ENCODE results near the gene PPP1R10. TPM values are rescaled to one million over a fixed set of nuclear protein-coding genes. Genes with fewer than 3 reads are reported as not detected.

PPP1R10 gene
- total and polyA plus RNA-seq, 2 donors: 24.9 to 37.8 TPM

DNA sequence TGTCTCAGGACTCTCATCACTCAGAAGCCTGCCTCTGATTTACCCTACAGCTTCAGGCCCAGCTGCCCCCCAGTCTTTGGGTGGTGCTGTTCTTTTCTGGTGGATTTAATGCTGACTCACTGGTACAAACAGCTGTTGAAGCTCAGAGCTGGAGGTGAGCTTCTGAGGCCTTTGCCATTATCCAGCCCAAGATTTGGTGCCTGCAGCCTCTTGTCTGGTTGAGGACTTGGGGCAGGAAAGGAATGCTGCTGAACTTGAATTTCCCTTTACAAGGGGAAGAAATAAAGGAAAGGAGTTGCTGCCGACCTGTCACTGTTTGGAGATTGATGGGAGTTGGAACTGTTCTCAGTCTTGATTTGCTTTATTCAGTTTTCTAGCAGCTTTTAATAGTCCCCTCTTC lies 26.0 kb downstream of the PPP1R10 start:
- Histone ChIP-seq H3K36me3 (ENCODE audit: control insufficient read depth in 2 of 2, insufficient read depth in 2 of 2, low read length in 1 of 2) (peaks cover 69 to 79% of the 10 kb centered on the region in 2 donors), H3K9me3 (ENCODE audit: control insufficient read depth in 2 of 2, insufficient read depth in 1 of 2, low read length in 1 of 2) (no peaks in the 10 kb centered on the region), H3K27me3 (ENCODE audit: control insufficient read depth in 2 of 2, insufficient read depth in 1 of 2, low read length in 1 of 2) (no peaks in the 10 kb centered on the region), H3K27ac (ENCODE audit: low read depth in 1 of 2, low read length in 1 of 2) (peak overlapping the region; percentile 1), H3K4me1 (ENCODE audit: control insufficient read depth in 2 of 2, insufficient read depth in 2 of 2, low read length in 2 of 2) (no peaks in the 10 kb centered on the region), H3K4me3 (ENCODE audit: low read length in 2 of 2) (no peak overlapping the region)
- DNase-seq (ENCODE audit: low read depth in 6 of 9, low spot score in 9 of 9): no peak
- WGBS: 79% methylated on average over 1 of the region's 1 CpG

DNA sequence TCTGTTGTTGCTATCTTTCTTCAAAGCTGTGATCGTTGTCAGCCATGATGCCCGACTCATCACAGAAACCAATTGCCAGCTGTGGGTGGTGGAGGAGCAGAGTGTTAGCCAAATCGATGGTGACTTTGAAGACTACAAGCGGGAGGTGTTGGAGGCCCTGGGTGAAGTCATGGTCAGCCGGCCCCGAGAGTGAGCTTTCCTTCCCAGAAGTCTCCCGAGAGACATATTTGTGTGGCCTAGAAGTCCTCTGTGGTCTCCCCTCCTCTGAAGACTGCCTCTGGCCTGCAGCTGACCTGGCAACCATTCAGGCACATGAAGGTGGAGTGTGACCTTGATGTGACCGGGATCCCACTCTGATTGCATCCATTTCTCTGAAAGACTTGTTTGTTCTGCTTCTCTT lies 26.5 kb downstream of the PPP1R10 start:
- no peaks in the 10 kb centered on the region for H3K27me3 ChIP-seq (ENCODE audit: control insufficient read depth in 2 of 2, insufficient read depth in 1 of 2, low read length in 1 of 2)
- H3K4me3 ChIP-seq (ENCODE audit: low read length in 2 of 2): no peak overlapping the region
- no peaks in the 10 kb centered on the region for H3K4me1 ChIP-seq (ENCODE audit: control insufficient read depth in 2 of 2, insufficient read depth in 2 of 2, low read length in 2 of 2)
- peak overlapping the region; percentile 1 to 61 for H3K27ac ChIP-seq (ENCODE audit: low read depth in 1 of 2, low read length in 1 of 2)
- no peak for DNase-seq (ENCODE audit: low read depth in 6 of 9, low spot score in 9 of 9)
- H3K9me3 ChIP-seq (ENCODE audit: control insufficient read depth in 2 of 2, insufficient read depth in 1 of 2, low read length in 1 of 2): no peaks in the 10 kb centered on the region
- 96% methylated on average over 8 of the region's 8 CpGs for WGBS
- H3K36me3 ChIP-seq (ENCODE audit: control insufficient read depth in 2 of 2, insufficient read depth in 2 of 2, low read length in 1 of 2): peaks cover 74 to 84% of the 10 kb centered on the region in 2 donors

DNA sequence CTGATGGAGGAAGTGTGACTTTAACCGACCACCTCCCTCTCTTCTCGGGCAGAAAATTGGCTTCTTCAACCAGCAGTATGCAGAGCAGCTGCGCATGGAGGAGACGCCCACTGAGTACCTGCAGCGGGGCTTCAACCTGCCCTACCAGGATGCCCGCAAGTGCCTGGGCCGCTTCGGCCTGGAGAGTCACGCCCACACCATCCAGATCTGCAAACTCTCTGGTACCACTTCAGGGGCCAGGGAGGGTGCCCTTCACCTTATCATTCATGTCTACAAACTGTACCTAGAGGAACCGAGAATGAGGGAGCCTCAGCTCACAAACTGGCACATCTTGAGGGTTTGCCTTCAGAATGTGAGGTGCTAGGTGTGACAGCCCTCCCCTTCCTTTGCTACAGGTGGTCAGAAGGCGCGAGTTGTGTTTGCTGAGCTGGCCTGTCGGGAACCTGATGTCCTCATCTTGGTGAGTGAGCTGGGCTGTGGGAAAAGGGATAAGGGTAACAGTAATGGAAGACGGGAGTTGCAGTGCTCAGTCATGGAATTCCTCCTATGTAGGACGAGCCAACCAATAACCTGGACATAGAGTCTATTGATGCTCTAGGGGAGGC lies 27.2 kb downstream of the PPP1R10 start:
- H3K36me3 ChIP-seq (ENCODE audit: control insufficient read depth in 2 of 2, insufficient read depth in 2 of 2, low read length in 1 of 2): peaks cover 79 to 88% of the 10 kb centered on the region in 2 donors
- WGBS: 97% methylated on average over 15 of the region's 15 CpGs
- H3K27me3 ChIP-seq (ENCODE audit: control insufficient read depth in 2 of 2, insufficient read depth in 1 of 2, low read length in 1 of 2): no peaks in the 10 kb centered on the region
- no peak for DNase-seq (ENCODE audit: low read depth in 6 of 9, low spot score in 9 of 9)
- H3K4me3 ChIP-seq (ENCODE audit: low read length in 2 of 2): no peak overlapping the region
- H3K9me3 ChIP-seq (ENCODE audit: control insufficient read depth in 2 of 2, insufficient read depth in 1 of 2, low read length in 1 of 2): no peaks in the 10 kb centered on the region
- no peaks in the 10 kb centered on the region for H3K4me1 ChIP-seq (ENCODE audit: control insufficient read depth in 2 of 2, insufficient read depth in 2 of 2, low read length in 2 of 2)
- no peak overlapping the region for H3K27ac ChIP-seq (ENCODE audit: low read depth in 1 of 2, low read length in 1 of 2)

DNA sequence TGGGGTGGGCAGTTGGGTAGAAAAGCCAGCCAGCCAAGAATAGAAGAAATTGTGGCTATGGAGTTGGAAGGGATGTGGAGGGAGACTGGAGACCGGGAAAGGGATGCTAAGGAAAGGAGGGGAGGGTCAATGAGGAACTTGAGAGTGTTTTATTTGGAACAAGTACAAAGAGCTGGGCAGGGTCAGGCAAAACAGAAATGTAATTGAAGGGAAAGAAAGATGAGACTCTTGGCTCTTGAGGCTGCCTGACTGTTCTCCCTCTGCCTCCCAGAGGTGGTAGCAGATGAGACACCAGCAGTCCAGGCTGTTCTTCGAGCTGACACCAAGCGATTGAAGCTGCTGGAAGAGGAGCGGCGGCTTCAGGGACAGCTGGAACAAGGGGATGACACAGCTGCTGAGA lies 33.1 kb downstream of the PPP1R10 start:
- H3K27ac ChIP-seq (ENCODE audit: low read depth in 1 of 2, low read length in 1 of 2): no peak overlapping the region
- H3K9me3 ChIP-seq (ENCODE audit: control insufficient read depth in 2 of 2, insufficient read depth in 1 of 2, low read length in 1 of 2): no peaks in the 10 kb centered on the region
- 93% methylated on average over 5 of the region's 5 CpGs for WGBS
- no peak for DNase-seq (ENCODE audit: low read depth in 6 of 9, low spot score in 9 of 9)
- peaks cover 90 to 91% of the 10 kb centered on the region in 2 donors for H3K36me3 ChIP-seq (ENCODE audit: control insufficient read depth in 2 of 2, insufficient read depth in 2 of 2, low read length in 1 of 2)
- H3K4me3 ChIP-seq (ENCODE audit: low read length in 2 of 2): no peak overlapping the region
- no peaks in the 10 kb centered on the region for H3K4me1 ChIP-seq (ENCODE audit: control insufficient read depth in 2 of 2, insufficient read depth in 2 of 2, low read length in 2 of 2)
- no peaks in the 10 kb centered on the region for H3K27me3 ChIP-seq (ENCODE audit: control insufficient read depth in 2 of 2, insufficient read depth in 1 of 2, low read length in 1 of 2)

DNA sequence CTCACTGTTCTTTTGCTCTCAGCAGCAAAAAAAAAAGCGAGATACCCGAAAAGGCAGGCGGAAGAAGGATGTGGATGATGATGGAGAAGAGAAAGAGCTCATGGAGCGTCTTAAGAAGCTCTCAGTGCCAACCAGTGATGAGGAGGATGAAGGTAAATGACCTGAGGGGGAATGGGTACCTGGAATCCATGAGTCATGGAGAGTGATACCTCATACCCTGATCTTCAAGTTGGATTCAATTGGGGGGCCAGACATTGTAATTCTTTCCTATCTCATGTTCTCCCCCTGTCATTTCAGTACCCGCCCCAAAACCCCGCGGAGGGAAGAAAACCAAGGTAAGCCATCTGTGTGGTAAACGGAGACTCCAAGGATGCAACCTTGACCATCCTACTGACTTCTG lies 39.0 kb downstream of the PPP1R10 start:
- 97% methylated on average over 8 of the region's 8 CpGs for WGBS
- Histone ChIP-seq H3K36me3 (ENCODE audit: control insufficient read depth in 2 of 2, insufficient read depth in 2 of 2, low read length in 1 of 2) (peaks cover 57 to 74% of the 10 kb centered on the region in 2 donors), H3K27ac (ENCODE audit: low read depth in 1 of 2, low read length in 1 of 2) (no peak overlapping the region), H3K27me3 (ENCODE audit: control insufficient read depth in 2 of 2, insufficient read depth in 1 of 2, low read length in 1 of 2) (no peaks in the 10 kb centered on the region), H3K9me3 (ENCODE audit: control insufficient read depth in 2 of 2, insufficient read depth in 1 of 2, low read length in 1 of 2) (no peaks in the 10 kb centered on the region), H3K4me1 (ENCODE audit: control insufficient read depth in 2 of 2, insufficient read depth in 2 of 2, low read length in 2 of 2) (peaks cover 6 to 9% of the 10 kb centered on the region in 2 donors), H3K4me3 (ENCODE audit: low read length in 2 of 2) (no peak overlapping the region)
- DNase-seq (ENCODE audit: low read depth in 6 of 9, low spot score in 9 of 9): no peak

DNA sequence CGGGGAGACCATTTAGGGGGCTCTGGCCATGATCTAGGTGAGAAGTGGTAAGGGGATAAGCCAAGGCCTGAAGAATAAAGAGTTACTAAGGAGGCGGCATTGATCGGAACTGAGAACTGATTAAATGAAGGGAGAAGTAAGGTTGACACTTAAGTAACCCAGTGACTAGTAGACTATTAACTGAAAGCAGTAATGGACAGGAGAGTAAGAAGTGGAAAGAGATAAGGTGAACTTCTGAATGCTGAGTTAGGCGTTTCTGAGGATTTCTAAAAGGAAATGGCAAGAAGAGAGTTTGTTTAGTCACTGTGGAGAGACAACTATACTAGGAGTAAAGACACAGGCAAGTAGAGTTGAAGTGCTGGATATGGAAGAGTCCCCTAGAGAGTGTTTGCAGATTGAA lies 43.9 kb downstream of the PPP1R10 start:
- Histone ChIP-seq H3K27me3 (ENCODE audit: control insufficient read depth in 2 of 2, insufficient read depth in 1 of 2, low read length in 1 of 2) (no peaks in the 10 kb centered on the region), H3K4me1 (ENCODE audit: control insufficient read depth in 2 of 2, insufficient read depth in 2 of 2, low read length in 2 of 2) (peaks cover 23 to 29% of the 10 kb centered on the region in 2 donors), H3K9me3 (ENCODE audit: control insufficient read depth in 2 of 2, insufficient read depth in 1 of 2, low read length in 1 of 2) (no peaks in the 10 kb centered on the region), H3K4me3 (ENCODE audit: low read length in 2 of 2) (no peak overlapping the region), H3K36me3 (ENCODE audit: control insufficient read depth in 2 of 2, insufficient read depth in 2 of 2, low read length in 1 of 2) (peaks cover 13 to 31% of the 10 kb centered on the region in 2 donors), H3K27ac (ENCODE audit: low read depth in 1 of 2, low read length in 1 of 2) (no peak overlapping the region)
- no peak for DNase-seq (ENCODE audit: low read depth in 6 of 9, low spot score in 9 of 9)
- WGBS: 67% methylated on average over 4 of the region's 4 CpGs

DNA sequence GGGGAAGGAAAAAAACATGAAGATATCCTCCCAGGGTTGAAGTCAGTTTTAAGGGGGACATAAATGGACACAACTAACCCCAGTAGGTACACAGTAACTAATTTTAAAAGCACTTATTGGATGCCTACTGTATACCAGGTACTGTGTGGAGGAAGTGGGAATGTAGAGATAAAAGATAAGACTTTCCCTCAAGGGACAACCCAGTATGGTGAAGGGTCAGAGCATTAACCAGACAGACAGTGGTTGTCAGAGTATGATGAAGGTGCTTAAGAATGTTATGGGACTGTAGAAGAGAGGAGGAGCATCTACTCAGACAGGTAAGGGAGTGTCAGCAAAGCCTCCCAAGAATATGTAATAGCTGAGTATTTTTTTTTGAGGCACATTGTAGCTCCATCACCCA lies 44.9 kb downstream of the PPP1R10 start:
- Histone ChIP-seq H3K27me3 (ENCODE audit: control insufficient read depth in 2 of 2, insufficient read depth in 1 of 2, low read length in 1 of 2) (no peaks in the 10 kb centered on the region), H3K4me1 (ENCODE audit: control insufficient read depth in 2 of 2, insufficient read depth in 2 of 2, low read length in 2 of 2) (peaks cover 23 to 29% of the 10 kb centered on the region in 2 donors), H3K4me3 (ENCODE audit: low read length in 2 of 2) (peak overlapping the region; percentile 64 to 93), H3K27ac (ENCODE audit: low read depth in 1 of 2, low read length in 1 of 2) (peak overlapping the region in 1 of 2 donors; percentile 89), H3K9me3 (ENCODE audit: control insufficient read depth in 2 of 2, insufficient read depth in 1 of 2, low read length in 1 of 2) (no peaks in the 10 kb centered on the region), H3K36me3 (ENCODE audit: control insufficient read depth in 2 of 2, insufficient read depth in 2 of 2, low read length in 1 of 2) (peaks cover 4 to 21% of the 10 kb centered on the region in 2 donors)
- DNase-seq (ENCODE audit: low read depth in 6 of 9, low spot score in 9 of 9): no peak

DNA sequence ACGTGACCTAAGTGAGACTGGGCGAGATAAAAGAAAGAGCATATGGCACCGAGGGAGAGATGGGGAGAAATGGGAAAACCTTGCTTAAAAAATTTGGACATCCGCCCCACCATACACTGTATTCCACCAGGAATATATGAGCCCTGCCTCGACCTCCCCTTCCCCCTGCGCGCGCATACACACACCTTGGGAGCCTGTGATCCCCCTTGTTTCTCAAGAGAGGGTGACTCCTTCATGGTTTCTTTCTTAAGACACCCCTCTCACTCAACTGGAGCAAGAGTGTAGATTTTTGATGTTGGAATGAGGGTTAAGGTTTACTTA lies 45.3 kb downstream of the PPP1R10 start:
- peaks cover 23 to 29% of the 10 kb centered on the region in 2 donors for H3K4me1 ChIP-seq (ENCODE audit: control insufficient read depth in 2 of 2, insufficient read depth in 2 of 2, low read length in 2 of 2)
- H3K27me3 ChIP-seq (ENCODE audit: control insufficient read depth in 2 of 2, insufficient read depth in 1 of 2, low read length in 1 of 2): no peaks in the 10 kb centered on the region
- peak overlapping the region; percentile 64 to 93 for H3K4me3 ChIP-seq (ENCODE audit: low read length in 2 of 2)
- H3K36me3 ChIP-seq (ENCODE audit: control insufficient read depth in 2 of 2, insufficient read depth in 2 of 2, low read length in 1 of 2): peaks cover 4 to 17% of the 10 kb centered on the region in 2 donors
- 2% methylated on average over 8 of the region's 8 CpGs for WGBS
- H3K27ac ChIP-seq (ENCODE audit: low read depth in 1 of 2, low read length in 1 of 2): peak overlapping the region; percentile 83 to 89
- no peak for DNase-seq (ENCODE audit: low read depth in 6 of 9, low spot score in 9 of 9)
- H3K9me3 ChIP-seq (ENCODE audit: control insufficient read depth in 2 of 2, insufficient read depth in 1 of 2, low read length in 1 of 2): no peaks in the 10 kb centered on the region

DNA sequence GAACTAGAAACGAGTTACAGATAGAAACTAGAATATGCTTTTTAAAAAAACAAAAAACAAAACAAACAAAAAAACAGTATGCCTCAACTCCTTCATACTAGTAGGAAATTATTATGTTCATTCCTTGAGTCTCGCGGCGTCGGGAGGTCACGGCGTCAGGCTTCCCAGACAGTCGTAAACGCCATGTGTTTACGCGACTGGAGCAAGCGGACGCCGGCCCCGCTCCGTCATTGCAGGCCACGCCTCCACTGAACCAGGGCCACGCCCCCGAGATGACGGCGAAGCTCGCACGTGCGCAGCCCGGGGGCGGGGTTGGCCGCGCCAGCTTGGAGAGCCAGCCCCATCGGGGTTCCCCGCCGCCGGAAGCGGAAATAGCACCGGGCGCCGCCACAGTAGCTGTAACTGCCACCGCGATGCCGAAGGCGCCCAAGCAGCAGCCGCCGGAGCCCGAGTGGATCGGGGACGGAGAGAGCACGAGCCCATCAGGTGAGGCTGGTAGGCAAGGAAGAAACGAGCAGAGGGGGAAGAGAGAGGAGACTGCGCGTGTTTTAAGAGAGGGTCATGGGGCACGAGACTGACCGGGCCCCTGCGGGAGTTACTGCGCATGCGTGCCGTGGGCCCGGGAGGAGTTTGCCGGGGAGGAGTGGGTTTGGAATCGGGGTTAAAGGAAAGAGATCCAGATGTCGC lies 45.8 kb downstream of the PPP1R10 start, which contains the start of gene ABCF1:
Gene ABCF1 (plus strand): TSS at position 368 of the 687 bp plus-strand sequence. CDS start 46 bp downstream, at position 414.
- Histone ChIP-seq H3K4me3 (ENCODE audit: low read length in 2 of 2) (peak within 1 kb of the TSS; percentile 64 to 93), H3K27ac (ENCODE audit: low read depth in 1 of 2, low read length in 1 of 2) (peak within 1 kb of the TSS; percentile 83 to 89), H3K36me3 (ENCODE audit: control insufficient read depth in 2 of 2, insufficient read depth in 2 of 2, low read length in 1 of 2) (peaks cover 0 to 13% of the 10 kb centered on the region in 2 donors), H3K9me3 (ENCODE audit: control insufficient read depth in 2 of 2, insufficient read depth in 1 of 2, low read length in 1 of 2) (no peaks in the 10 kb centered on the region), H3K4me1 (ENCODE audit: control insufficient read depth in 2 of 2, insufficient read depth in 2 of 2, low read length in 2 of 2) (peaks cover 23 to 29% of the 10 kb centered on the region in 2 donors), H3K27me3 (ENCODE audit: control insufficient read depth in 2 of 2, insufficient read depth in 1 of 2, low read length in 1 of 2) (no peaks in the 10 kb centered on the region)
- under 1% methylated on average over 59 of the region's 59 CpGs for WGBS
- DNase-seq (ENCODE audit: low read depth in 6 of 9, low spot score in 9 of 9): peak; percentile 83 to 99 (median 98)
